Measurements from ENCODE around the gene WDR47.

GRCh38 chr1:108972951-108973350 is 69.0 kb downstream of the WDR47 start:
- no peak for TF ChIP-seq CTCF (IDR thresholded peaks at IDR 0.05)
- no peak for TF ChIP-seq POLR2AphosphoS5 (IDR thresholded peaks at IDR 0.05)
- TF ChIP-seq POLR2A (IDR thresholded peaks at IDR 0.05), result no peak
- no peak for TF ChIP-seq EP300 (IDR thresholded peaks at IDR 0.05)

Measured in stomach (tissue), 4 donors.